Small intestine (tissue), 7 donors: ENCODE results near the gene IFITM5. TPM values are rescaled to one million over a fixed set of nuclear protein-coding genes. Genes with fewer than 3 reads are reported as not detected.

ENCODE experiments used
- DNase-seq, 2 donors: peaks; one replicate each; pipeline versions ENCODE4 v3.0.0 to v3.0.0-alpha.2; 2013
- FAIRE-seq: peaks from 2 replicates; lab custom pipeline; 2012; peaks lifted over from hg19 to GRCh38; lab: Jason Lieb, UNC
- H3K27ac ChIP-seq, 3 donors: one replicate each; pipeline ENCODE4 v1.5.1; 2013; ENCODE audit warnings: low read length in 2 of 3, mild to moderate bottlenecking in 2 of 3, control low read depth in 1 of 3, inconsistent platforms in 1 of 3, low read depth in 1 of 3, moderate library complexity in 1 of 3
- H3K27me3 ChIP-seq, 3 donors: one replicate each; pipeline ENCODE4 v1.6.1; 2013; ENCODE audit warnings: low read length in 3 of 3, inconsistent platforms in 1 of 3; ENCODE audit not compliant: control insufficient read depth in 3 of 3, insufficient read depth in 3 of 3
- H3K36me3 ChIP-seq, 3 donors: one replicate each; pipeline ENCODE4 v1.6.1; 2013; ENCODE audit warnings: low read length in 3 of 3, inconsistent platforms in 1 of 3, low read depth in 1 of 3, mild to moderate bottlenecking in 1 of 3, moderate library complexity in 1 of 3; ENCODE audit not compliant: control insufficient read depth in 3 of 3, insufficient read depth in 2 of 3
- H3K4me1 ChIP-seq, 3 donors: one replicate each; pipeline ENCODE4 v1.6.1; 2013; ENCODE audit warnings: low read length in 2 of 3, inconsistent platforms in 1 of 3, low read depth in 1 of 3, mild to moderate bottlenecking in 1 of 3, moderate library complexity in 1 of 3; ENCODE audit not compliant: control insufficient read depth in 3 of 3, insufficient read depth in 2 of 3
- H3K4me3 ChIP-seq, 3 donors: one replicate each; pipeline ENCODE4 v1.5.1; 2013; ENCODE audit warnings: low read length in 3 of 3, control low read depth in 1 of 3, inconsistent platforms in 1 of 3, low read depth in 1 of 3, mild to moderate bottlenecking in 1 of 3, moderate library complexity in 1 of 3
- H3K9me3 ChIP-seq, 2 donors: one replicate each; pipeline ENCODE4 v1.6.1; 2013; ENCODE audit warnings: low read depth in 1 of 2, low read length in 1 of 2; ENCODE audit not compliant: control insufficient read depth in 2 of 2, insufficient read depth in 1 of 2
- WGBS, 3 donors: extraction: QIAGEN DNeasy Blood & Tissue Kit; methylation state at CpG; one replicate each; pipeline ENCODE4 v1.1.7; 2013; 5-methylcytosine and 5-hydroxymethylcytosine counted together
- polyA plus RNA-seq, 4 donors: library from polyadenylated mRNA; stranded (reverse) in 3 of 4; unstranded in 1 of 4; fragments of 200-250 nt in 3 of 4; fragments of 120-200 nt in 1 of 4; gene quantifications; one replicate each; pipeline versions ENCODE4 v1.2.1 to v1.2.3, GENCODE V29; 2013
- donor health status: healthy with polysubstance abuse.
- donor health status: control.
- donor health status: control.
- donor health status: Bipolar disorder and iron deficiency.
- donor health status: healthy.

Gene IFITM5
- polyA plus RNA-seq, 4 donors: 0.90 TPM; not detected in 3

GRCh38 chr11:282171-282570 is 17.2 kb downstream of the IFITM5 start:
- Histone ChIP-seq H3K4me1 (peaks cover 0 to 40% (median 1%) of the 10 kb centered on the region in 3 donors), H3K9me3 (no peaks in the 10 kb centered on the region), H3K36me3 (peaks cover 3 to 58% (median 23%) of the 10 kb centered on the region in 3 donors), H3K27ac (peak overlapping the region in 2 of 3 donors; percentile 94 to 97), H3K4me3 (peak overlapping the region in 2 of 3 donors; percentile 51 to 91), H3K27me3 (peaks cover 0 to 25% (median 14%) of the 10 kb centered on the region in 3 donors)
- FAIRE-seq: no peak
- whole genome bisulfite sequencing, 3 donors: 8 to 40% (median 33%) methylated on average over 4 of the region's 4 CpGs
- peak in 1 of 2 donors; percentile 5 for DNase-seq

GRCh38 chr11:281486-282161 is 17.7 kb downstream of the IFITM5 start:
- DNase-seq (peak in 1 of 2 donors; percentile 5), FAIRE-seq (no peak)
- H3K27me3 ChIP-seq: peaks cover 0 to 25% (median 14%) of the 10 kb centered on the region in 3 donors
- H3K27ac ChIP-seq: peak overlapping the region in 2 of 3 donors; percentile 94 to 97
- H3K36me3 ChIP-seq: peaks cover 3 to 58% (median 23%) of the 10 kb centered on the region in 3 donors
- H3K9me3 ChIP-seq: no peaks in the 10 kb centered on the region
- H3K4me3 ChIP-seq: peak overlapping the region; percentile 27 to 91 (median 51)
- peaks cover 0 to 37% (median 1%) of the 10 kb centered on the region in 3 donors for H3K4me1 ChIP-seq
- WGBS, 3 donors: 12 to 24% (median 12%) methylated on average over 25 to 26 of the region's 26 CpGs

DNA sequence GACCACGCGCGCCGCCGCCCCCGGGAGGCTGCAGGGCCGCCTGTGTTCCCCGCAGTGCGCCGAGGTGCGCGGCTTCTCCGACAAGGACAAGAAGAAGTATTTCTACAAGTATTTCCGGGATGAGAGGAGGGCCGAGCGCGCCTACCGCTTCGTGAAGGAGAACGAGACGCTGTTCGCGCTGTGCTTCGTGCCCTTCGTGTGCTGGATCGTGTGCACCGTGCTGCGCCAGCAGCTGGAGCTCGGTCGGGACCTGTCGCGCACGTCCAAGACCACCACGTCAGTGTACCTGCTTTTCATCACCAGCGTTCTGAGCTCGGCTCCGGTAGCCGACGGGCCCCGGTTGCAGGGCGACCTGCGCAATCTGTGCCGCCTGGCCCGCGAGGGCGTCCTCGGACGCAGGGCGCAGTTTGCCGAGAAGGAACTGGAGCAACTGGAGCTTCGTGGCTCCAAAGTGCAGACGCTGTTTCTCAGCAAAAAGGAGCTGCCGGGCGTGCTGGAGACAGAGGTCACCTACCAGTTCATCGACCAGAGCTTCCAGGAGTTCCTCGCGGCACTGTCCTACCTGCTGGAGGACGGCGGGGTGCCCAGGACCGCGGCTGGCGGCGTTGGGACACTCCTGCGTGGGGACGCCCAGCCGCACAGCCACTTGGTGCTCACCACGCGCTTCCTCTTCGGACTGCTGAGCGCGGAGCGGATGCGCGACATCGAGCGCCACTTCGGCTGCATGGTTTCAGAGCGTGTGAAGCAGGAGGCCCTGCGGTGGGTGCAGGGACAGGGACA is 18.4 kb downstream of the IFITM5 start:
- peak; percentile 36 to 64 for DNase-seq
- Histone ChIP-seq H3K9me3 (no peaks in the 10 kb centered on the region), H3K36me3 (peaks cover 3 to 53% (median 23%) of the 10 kb centered on the region in 3 donors), H3K27me3 (peaks cover 0 to 25% (median 14%) of the 10 kb centered on the region in 3 donors), H3K4me3 (peak overlapping the region; percentile 27 to 91 (median 51)), H3K4me1 (peaks cover 0 to 37% (median 1%) of the 10 kb centered on the region in 3 donors), H3K27ac (peak overlapping the region; percentile 17 to 97 (median 94))
- FAIRE-seq: no peak
- 2 to 7% (median 5%) methylated on average over 69 to 79 of the region's 79 CpGs for WGBS, 3 donors

DNA sequence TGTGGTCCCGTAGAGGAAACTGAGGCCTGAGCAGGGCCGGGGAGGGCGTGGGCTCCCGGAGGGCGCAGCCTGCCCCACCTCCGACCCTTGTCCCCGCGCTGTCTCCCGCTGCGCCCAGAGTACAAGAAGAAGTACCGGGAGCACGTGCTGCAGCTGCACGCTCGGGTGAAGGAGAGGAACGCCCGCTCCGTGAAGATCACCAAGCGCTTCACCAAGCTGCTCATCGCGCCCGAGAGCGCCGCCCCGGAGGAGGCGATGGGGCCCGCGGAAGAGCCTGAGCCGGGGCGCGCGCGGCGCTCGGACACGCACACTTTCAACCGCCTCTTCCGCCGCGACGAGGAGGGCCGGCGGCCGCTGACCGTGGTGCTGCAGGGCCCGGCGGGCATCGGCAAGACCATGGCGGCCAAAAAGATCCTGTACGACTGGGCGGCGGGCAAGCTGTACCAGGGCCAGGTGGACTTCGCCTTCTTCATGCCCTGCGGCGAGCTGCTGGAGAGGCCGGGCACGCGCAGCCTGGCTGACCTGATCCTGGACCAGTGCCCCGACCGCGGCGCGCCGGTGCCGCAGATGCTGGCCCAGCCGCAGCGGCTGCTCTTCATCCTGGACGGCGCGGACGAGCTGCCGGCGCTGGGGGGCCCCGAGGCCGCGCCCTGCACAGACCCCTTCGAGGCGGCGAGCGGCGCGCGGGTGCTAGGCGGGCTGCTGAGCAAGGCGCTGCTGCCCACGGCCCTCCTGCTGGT is 19.2 kb downstream of the IFITM5 start:
- DNase-seq: peak; percentile 88
- Histone ChIP-seq H3K9me3 (no peaks in the 10 kb centered on the region), H3K4me3 (peak overlapping the region; percentile 28 to 91 (median 64)), H3K27me3 (peaks cover 0 to 25% (median 14%) of the 10 kb centered on the region in 3 donors), H3K4me1 (peaks cover 0 to 37% (median 1%) of the 10 kb centered on the region in 3 donors), H3K27ac (peak overlapping the region; percentile 94 to 97 (median 96)), H3K36me3 (peaks cover 3 to 46% (median 19%) of the 10 kb centered on the region in 3 donors)
- 0 to 3% (median 1%) methylated on average over 37 to 85 of the region's 85 CpGs for WGBS, 3 donors
- FAIRE-seq: no peak

- H3K9me3 ChIP-seq: no peaks in the 10 kb centered on the region
- peaks cover 0 to 39% (median 19%) of the 10 kb centered on the region in 3 donors for H3K36me3 ChIP-seq
- peak overlapping the region; percentile 94 to 97 (median 96) for H3K27ac ChIP-seq
- DNase-seq (peak; percentile 29 to 62), FAIRE-seq (no peak)
- H3K4me1 ChIP-seq: peaks cover 0 to 37% (median 1%) of the 10 kb centered on the region in 3 donors
- H3K4me3 ChIP-seq: peak overlapping the region; percentile 28 to 91 (median 64)
- H3K27me3 ChIP-seq: peaks cover 0 to 25% (median 14%) of the 10 kb centered on the region in 3 donors
- 3 to 12% (median 8%) methylated on average over 62 to 97 of the region's 97 CpGs for WGBS, 3 donors
Measured at GRCh38 chr11:279040-279965, 20.0 kb downstream of the IFITM5 start.

- DNase-seq: peak; percentile 91 to 96
- no peaks in the 10 kb centered on the region for H3K9me3 ChIP-seq
- H3K4me1 ChIP-seq: peaks cover 0 to 37% (median 0%) of the 10 kb centered on the region in 3 donors
- peaks cover 0 to 29% (median 15%) of the 10 kb centered on the region in 3 donors for H3K36me3 ChIP-seq
- peak within 1 kb of the TSS; percentile 28 to 91 (median 64) for H3K4me3 ChIP-seq
- FAIRE-seq: no peak
- H3K27me3 ChIP-seq: peaks cover 0 to 25% (median 11%) of the 10 kb centered on the region in 3 donors
- WGBS, 3 donors: 18 to 57% (median 39%) methylated on average over 20 to 21 of the region's 21 CpGs
- H3K27ac ChIP-seq: peak within 1 kb of the TSS; percentile 94 to 97 (median 96)
Measured at GRCh38 chr11:278001-278951, 21.1 kb downstream of the IFITM5 start, which contains the start of gene NLRP6. Gene NLRP6, plus strand, starts transcription at chr11:278407. Its CDS starts 163 bp downstream, at chr11:278570.
